GM06990 (cell line): ENCODE results near the gene TENM3.

Source experiments
- DNase-seq: peaks from one replicate; pipeline ENCODE4 v3.0.0-alpha.2; 2011; ENCODE audit not compliant: insufficient read length; ENCODE audit errors: extremely low read depth
- H3K27me3 ChIP-seq: replicated peaks from 2 replicates; pipeline ENCODE4 v1.6.0; 2011; ENCODE audit warnings: low read length; ENCODE audit not compliant: control insufficient read depth, insufficient read depth
- H3K36me3 ChIP-seq: 2 replicates; pipeline ENCODE4 v1.5.1; 2011; ENCODE audit warnings: low read length; ENCODE audit not compliant: control insufficient read depth, insufficient read depth
- H3K4me3 ChIP-seq: replicated peaks from 2 replicates; pipeline ENCODE4 v1.5.1; 2011; ENCODE audit warnings: low read depth, mild to moderate bottlenecking, control low read depth, low read length
- TF ChIP-seq, protein P1 (sequence below): IDR thresholded peaks from 2 replicates; pipeline ENCODE4 v1.5.1; 2011; ENCODE audit warnings: low read length, control low read depth, mild to moderate bottlenecking, inconsistent platforms; ENCODE audit not compliant: insufficient read depth, poor library complexity, severe bottlenecking

Gene TENM3

DNA sequence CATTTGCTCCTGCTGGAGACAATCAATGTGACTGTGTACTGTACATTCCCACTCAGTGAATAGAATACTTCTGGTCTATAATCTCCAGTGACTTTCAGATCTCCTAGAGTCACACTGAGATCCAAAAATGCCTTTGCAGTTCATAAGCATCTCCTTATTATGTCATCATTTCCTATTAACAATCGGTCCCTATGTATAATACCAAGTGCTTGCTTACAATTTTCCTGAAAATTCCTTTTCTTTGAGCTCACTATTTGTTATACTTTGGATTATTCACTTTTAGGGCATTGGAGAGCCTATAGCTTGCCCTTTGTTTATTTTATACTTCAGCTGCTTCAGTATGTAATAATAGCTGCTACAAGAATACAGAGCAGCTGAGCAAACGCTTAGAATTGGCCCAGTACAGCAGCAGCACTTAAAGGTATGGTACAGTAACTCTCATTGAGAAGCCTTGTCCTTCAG is 361.0 kb downstream of the TENM3 start:
- no peaks in the 10 kb centered on the region for H3K36me3 ChIP-seq
- DNase-seq = no peak
- TF ChIP-seq, protein P1, sequence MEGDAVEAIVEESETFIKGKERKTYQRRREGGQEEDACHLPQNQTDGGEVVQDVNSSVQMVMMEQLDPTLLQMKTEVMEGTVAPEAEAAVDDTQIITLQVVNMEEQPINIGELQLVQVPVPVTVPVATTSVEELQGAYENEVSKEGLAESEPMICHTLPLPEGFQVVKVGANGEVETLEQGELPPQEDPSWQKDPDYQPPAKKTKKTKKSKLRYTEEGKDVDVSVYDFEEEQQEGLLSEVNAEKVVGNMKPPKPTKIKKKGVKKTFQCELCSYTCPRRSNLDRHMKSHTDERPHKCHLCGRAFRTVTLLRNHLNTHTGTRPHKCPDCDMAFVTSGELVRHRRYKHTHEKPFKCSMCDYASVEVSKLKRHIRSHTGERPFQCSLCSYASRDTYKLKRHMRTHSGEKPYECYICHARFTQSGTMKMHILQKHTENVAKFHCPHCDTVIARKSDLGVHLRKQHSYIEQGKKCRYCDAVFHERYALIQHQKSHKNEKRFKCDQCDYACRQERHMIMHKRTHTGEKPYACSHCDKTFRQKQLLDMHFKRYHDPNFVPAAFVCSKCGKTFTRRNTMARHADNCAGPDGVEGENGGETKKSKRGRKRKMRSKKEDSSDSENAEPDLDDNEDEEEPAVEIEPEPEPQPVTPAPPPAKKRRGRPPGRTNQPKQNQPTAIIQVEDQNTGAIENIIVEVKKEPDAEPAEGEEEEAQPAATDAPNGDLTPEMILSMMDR = no peak
- no peak overlapping the region for H3K4me3 ChIP-seq
- H3K27me3 ChIP-seq = no peaks in the 10 kb centered on the region

DNA sequence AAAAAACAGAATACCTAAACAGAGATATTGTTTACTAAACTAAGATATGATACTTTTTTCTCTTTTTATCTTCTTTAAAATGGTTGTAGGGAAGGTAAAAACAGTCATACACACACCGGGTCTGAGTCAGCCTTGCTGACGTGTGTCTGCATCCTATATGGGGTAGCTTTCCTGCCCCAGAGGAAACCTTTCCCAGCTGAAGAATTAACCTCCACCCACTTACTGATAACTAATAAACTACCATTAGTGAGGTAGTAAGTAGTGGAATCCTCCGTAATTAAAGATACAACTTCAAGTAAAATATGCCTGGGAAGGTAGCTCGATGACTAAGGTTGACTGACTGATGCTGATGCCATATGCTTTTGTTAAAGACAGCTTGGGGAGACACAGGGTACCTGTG is 361.8 kb downstream of the TENM3 start:
- Histone ChIP-seq H3K4me3 (no peak overlapping the region), H3K36me3 (no peaks in the 10 kb centered on the region), H3K27me3 (no peaks in the 10 kb centered on the region)
- no peak for DNase-seq
- TF ChIP-seq, protein P1 = no peak

DNA sequence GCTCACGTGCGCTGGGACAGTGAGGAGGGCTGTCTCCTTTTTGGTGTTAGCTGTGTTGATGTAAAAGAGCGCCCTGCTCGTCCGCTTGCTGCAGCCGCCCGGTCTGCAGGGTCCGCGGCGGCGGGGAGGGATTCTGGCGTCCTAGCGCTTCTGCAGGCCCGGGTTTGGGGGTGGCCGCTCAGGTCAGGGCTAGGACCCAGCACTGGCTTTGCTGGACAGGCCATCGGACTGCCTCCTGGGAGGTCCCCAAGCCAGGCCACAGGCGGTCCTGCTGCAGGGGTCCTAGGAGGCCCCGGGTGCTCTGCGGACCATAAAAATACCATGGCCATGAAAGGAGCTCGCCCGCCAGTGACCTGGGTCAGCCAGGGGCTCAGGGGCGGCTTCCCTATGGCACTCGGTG is 365.3 kb downstream of the TENM3 start:
- no peaks in the 10 kb centered on the region for H3K36me3 ChIP-seq

GRCh38 chr4:182616476-182616875 is 373.3 kb downstream of the TENM3 start:
- TF ChIP-seq, protein P1 = no peak
- Histone ChIP-seq H3K36me3 (no peaks in the 10 kb centered on the region), H3K27me3 (no peaks in the 10 kb centered on the region), H3K4me3 (no peak overlapping the region)
- no peak for DNase-seq

More for the DNA sequence above, 365.3 kb downstream of the TENM3 start:
- Histone ChIP-seq H3K4me3 (no peak overlapping the region), H3K27me3 (no peaks in the 10 kb centered on the region)
- DNase-seq = no peak
- TF ChIP-seq, protein P1 = no peak

DNA sequence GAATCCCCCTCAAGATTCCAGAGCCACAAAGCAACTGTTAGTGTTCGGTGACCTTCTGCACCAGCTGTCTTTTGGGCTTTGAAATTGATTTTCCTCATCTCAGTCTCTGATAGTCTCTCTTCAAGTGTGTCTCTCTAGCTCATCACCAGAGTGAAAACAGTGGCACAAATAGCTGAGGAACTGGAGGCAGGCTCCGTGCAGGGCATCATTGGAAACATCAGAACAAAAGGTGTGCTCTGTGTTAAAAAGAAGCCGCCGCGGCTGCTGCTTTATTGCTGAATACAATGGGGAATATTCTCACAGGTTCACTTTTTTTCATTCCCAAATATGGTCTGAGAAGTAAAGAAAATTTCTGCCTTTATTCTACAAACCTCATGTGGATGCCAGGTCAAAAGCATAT is 376.5 kb downstream of the TENM3 start:
- Histone ChIP-seq H3K36me3 (no peaks in the 10 kb centered on the region), H3K27me3 (no peaks in the 10 kb centered on the region), H3K4me3 (no peak overlapping the region)
- DNase-seq = no peak
- TF ChIP-seq, protein P1 = no peak

DNA sequence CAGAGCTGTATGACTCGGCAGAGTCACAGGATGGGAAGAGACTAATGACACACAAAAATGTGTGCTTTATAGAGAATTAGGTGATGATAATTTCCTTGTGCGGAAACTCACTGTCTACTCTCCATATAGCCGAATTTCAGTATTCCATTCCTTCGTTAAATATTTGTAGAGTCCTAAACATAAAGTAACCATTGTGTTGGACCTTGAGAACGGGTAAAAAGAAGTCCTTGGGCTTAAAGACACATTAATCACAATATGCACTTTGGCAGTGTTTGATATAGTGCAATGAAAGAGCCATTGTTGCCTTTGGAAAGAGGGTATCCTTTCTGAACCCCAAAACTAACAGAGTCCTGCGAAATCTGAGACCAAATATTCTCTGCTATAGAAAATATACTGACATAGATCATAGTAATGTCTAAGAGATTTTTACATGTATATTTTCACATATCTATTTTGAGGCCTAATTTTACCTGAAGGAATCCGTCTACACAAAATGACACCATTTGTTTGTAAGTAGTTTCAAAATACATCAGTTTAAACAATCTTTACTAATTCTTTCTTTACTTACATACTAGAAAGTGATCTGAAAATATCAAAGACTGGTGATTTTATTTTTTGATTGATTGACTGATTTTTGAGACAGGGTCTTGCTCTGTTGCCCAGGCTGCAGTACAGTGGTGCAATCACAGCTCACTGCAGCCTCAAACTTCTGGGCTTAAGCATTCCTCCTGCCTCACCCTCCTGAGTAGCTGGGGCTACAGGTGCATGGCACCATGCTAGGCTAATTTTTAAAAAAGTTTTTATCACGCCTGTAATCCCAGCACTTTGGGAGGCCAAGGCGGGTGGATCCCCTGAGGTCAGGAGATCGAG is 377.1 kb downstream of the TENM3 start:
- Histone ChIP-seq H3K27me3 (no peaks in the 10 kb centered on the region), H3K36me3 (no peaks in the 10 kb centered on the region), H3K4me3 (no peak overlapping the region)
- TF ChIP-seq, protein P1 = no peak
- DNase-seq = no peak
